ENCODE results near the gene SYT1.

- TF ChIP-seq CTCF (conservative IDR thresholded peaks at IDR 0.05; ENCODE audit: low read length) (no peak), EZH2phosphoT487 (IDR thresholded peaks at IDR 0.05; ENCODE audit: borderline replicate concordance, low read depth, low read length) (no peak)
Observed at GRCh38 chr12:79309039-79309438, 444.5 kb downstream of the SYT1 start.

All from OCI-LY7 (cell line).